ENCODE measurements around the gene PER1. TPM values are rescaled to one million over a fixed set of nuclear protein-coding genes. Genes with fewer than 3 reads are reported as not detected.

PER1 gene, protein sequence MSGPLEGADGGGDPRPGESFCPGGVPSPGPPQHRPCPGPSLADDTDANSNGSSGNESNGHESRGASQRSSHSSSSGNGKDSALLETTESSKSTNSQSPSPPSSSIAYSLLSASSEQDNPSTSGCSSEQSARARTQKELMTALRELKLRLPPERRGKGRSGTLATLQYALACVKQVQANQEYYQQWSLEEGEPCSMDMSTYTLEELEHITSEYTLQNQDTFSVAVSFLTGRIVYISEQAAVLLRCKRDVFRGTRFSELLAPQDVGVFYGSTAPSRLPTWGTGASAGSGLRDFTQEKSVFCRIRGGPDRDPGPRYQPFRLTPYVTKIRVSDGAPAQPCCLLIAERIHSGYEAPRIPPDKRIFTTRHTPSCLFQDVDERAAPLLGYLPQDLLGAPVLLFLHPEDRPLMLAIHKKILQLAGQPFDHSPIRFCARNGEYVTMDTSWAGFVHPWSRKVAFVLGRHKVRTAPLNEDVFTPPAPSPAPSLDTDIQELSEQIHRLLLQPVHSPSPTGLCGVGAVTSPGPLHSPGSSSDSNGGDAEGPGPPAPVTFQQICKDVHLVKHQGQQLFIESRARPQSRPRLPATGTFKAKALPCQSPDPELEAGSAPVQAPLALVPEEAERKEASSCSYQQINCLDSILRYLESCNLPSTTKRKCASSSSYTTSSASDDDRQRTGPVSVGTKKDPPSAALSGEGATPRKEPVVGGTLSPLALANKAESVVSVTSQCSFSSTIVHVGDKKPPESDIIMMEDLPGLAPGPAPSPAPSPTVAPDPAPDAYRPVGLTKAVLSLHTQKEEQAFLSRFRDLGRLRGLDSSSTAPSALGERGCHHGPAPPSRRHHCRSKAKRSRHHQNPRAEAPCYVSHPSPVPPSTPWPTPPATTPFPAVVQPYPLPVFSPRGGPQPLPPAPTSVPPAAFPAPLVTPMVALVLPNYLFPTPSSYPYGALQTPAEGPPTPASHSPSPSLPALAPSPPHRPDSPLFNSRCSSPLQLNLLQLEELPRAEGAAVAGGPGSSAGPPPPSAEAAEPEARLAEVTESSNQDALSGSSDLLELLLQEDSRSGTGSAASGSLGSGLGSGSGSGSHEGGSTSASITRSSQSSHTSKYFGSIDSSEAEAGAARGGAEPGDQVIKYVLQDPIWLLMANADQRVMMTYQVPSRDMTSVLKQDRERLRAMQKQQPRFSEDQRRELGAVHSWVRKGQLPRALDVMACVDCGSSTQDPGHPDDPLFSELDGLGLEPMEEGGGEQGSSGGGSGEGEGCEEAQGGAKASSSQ (N-terminal part only)
- 350 TPM for total RNA-seq
- long read RNA-seq, full-length matches to known transcripts = 9 of 170 reads
- long read RNA-seq, partial matches to known transcripts = 129 of 170 reads
- long read RNA-seq, other reads (novel, unspliced or antisense) = 32 of 170 reads

DNA sequence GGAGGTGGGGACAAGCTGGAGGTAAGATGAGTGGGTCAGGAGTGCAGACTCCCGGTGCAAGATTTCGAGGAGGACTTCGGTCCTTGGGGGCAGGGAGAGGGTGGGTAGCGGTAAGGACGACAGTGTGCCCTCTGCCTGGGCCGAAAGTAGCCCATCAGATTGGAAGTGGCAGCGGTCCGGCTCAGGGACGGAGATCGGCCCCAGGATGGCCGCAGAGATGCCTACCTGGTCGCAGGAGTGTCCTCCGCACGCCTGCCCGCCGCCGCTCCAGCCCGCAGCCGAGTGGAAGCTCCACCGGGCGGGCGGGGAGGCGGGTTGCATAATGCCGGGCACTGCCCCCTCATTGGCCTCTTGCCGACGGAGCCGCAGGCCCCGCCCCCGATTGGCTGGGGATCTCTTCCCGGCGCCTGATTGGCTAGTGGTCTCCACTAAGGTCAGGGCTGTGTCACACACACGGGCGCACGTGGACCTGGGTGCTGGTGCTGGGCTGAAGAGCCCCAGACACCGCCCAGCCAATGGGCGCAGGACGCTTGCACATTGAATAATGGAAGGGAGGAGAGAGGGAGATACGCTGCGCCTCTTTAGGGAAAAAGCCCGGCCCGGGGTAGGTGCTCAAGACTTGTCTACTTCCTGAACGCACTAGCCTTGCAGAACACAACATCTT is at the start of gene PER1:
PER1 (minus strand) TSS at position 293 of the 664 bp plus-strand sequence. CDS start 1,698 bp downstream, outside the sequence.
- peaks cover 39% of the 10 kb centered on the region for H3K4me1 ChIP-seq
- H3K36me3 ChIP-seq = peaks cover 46% of the 10 kb centered on the region
- intact Hi-C loops (cut with DNase I) = no loop called here
- H3K9me3 ChIP-seq = no peaks in the 10 kb centered on the region
- peak within 1 kb of the TSS; percentile 85 for H3K4me3 ChIP-seq
- DNase-seq = peak; percentile 99
- ATAC-seq = peak; percentile 65
- H3K27ac ChIP-seq = peak within 1 kb of the TSS; percentile 100
- no peaks in the 10 kb centered on the region for H3K27me3 ChIP-seq
- TF ChIP-seq, protein P1, sequence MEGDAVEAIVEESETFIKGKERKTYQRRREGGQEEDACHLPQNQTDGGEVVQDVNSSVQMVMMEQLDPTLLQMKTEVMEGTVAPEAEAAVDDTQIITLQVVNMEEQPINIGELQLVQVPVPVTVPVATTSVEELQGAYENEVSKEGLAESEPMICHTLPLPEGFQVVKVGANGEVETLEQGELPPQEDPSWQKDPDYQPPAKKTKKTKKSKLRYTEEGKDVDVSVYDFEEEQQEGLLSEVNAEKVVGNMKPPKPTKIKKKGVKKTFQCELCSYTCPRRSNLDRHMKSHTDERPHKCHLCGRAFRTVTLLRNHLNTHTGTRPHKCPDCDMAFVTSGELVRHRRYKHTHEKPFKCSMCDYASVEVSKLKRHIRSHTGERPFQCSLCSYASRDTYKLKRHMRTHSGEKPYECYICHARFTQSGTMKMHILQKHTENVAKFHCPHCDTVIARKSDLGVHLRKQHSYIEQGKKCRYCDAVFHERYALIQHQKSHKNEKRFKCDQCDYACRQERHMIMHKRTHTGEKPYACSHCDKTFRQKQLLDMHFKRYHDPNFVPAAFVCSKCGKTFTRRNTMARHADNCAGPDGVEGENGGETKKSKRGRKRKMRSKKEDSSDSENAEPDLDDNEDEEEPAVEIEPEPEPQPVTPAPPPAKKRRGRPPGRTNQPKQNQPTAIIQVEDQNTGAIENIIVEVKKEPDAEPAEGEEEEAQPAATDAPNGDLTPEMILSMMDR (IDR thresholded peaks at IDR 0.05) = no peak

DNA sequence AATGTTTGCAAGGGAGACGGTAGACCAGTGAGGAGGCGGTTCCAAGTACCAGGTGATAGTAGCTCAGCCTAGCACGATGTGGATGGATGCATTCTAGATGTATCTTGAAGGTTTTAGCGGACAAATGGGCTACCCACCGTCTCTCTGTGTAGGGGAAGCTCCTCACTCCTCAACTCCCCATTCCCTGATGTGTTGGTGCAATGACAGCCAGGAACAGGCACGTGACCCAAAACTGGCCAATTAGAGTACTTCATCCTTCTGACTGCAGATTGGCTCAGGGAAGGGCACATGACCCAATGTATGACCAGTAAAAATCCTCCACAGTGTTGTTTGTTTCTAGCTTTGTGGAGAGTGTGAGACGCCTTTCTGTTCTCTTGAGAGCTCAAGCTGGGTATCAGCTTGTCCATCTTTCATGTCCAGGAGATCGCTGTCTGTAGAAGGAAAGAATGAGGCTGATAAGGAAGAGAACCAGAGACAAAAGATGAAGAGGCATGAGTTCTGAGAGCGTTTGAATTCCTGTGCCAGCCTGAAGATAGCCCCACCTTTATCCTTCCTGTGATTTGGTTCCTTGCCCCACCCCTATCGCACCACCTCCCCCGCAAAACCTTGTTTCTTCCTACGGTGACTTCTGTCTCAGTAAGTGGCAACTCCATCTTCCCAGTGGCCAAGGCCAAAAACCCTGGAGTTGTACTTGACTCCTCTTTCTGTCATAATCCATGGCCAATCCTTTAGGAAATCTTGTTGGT is 40.0 kb upstream of the PER1 start:
- TF ChIP-seq, protein P1 (IDR thresholded peaks at IDR 0.05) = no peak
- H3K27me3 ChIP-seq = no peaks in the 10 kb centered on the region
- peaks cover 39% of the 10 kb centered on the region for H3K4me1 ChIP-seq
- no peaks in the 10 kb centered on the region for H3K36me3 ChIP-seq
- DNase-seq (peak; percentile 69), ATAC-seq (peak; percentile 55)
- H3K4me3 ChIP-seq = peak overlapping the region; percentile 40
- intact Hi-C loops (cut with DNase I) = no loop called here
- peak overlapping the region; percentile 85 for H3K27ac ChIP-seq
- no peaks in the 10 kb centered on the region for H3K9me3 ChIP-seq

DNA sequence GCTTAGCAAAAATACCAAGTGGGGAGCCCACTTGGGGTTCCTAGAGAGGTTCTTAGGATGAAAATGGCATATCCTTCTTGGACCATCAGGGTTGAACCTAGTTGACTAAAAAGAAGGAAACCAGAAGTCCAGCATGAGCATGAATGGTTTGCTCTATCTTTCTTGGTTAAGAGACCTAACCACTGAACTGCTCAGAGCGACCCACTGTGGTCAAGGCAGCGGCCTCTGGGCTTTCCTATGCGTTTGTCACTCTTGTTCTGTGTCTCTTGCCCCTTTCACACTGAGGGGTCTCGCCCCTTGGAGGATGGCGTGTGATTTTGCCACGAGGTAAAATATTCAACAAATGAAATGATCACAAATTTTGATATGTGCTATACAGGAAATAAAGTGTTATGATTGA is 38.3 kb upstream of the PER1 start:
- Histone ChIP-seq H3K27ac (peak overlapping the region; percentile 94), H3K9me3 (no peaks in the 10 kb centered on the region), H3K36me3 (no peaks in the 10 kb centered on the region), H3K27me3 (no peaks in the 10 kb centered on the region), H3K4me3 (peak overlapping the region; percentile 75), H3K4me1 (peaks cover 39% of the 10 kb centered on the region)
- ATAC-seq (no peak), DNase-seq (no peak)
- intact Hi-C loops (cut with DNase I) = no loop called here
- TF ChIP-seq, protein P1 (IDR thresholded peaks at IDR 0.05) = no peak

DNA sequence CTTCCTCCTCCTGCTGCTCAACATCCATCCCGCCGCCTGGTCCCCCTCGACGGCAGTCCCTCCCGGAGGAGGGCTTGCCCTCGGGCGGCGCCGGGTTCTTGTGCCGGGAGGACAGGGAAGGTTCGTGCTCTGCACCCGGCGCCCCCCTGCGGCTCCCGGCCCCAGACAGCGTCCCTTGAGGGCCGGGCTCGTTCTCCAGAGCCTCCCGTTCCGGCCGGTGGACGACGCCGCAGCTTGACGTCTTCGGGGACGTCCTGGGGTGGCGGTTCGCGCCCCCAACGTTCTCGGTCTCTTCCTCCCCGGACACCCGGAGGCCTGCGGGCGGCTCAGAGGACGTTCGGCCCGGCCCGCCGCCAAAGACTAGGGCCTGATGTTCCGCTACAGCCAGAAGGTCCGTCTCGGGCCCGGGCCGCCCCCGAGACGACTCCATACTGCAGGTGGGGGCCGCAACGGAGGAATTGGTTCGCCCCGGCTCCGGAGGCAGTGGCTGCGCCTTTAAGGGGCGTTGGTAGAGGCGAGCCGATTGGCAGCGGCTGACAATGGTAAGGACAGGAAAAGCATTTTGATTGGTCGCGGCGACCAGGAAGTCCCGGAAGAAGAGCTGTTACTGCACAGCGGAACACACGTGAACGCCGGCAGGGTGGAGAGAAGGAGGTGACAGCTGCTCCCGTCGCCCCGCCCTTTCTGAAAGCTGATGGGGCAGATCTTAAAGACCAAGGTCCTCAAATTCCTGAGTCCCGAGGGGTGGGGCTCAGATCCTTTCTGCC is 37.7 kb upstream of the PER1 start, which contains the start of gene BORCS6:
BORCS6 (minus strand) TSS at position 470 of the 767 bp plus-strand sequence; CDS start at position 430, 40 bp downstream.
- no peaks in the 10 kb centered on the region for H3K36me3 ChIP-seq
- ATAC-seq = peak; percentile 84
- peak within 1 kb of the TSS; percentile 94 for H3K27ac ChIP-seq
- peaks cover 39% of the 10 kb centered on the region for H3K4me1 ChIP-seq
- intact Hi-C loops (cut with DNase I) = loop anchor here (5.0 kb wide), 1 partner anchor 68 kb away; the partner anchor contains the start of gene HES7
- TF ChIP-seq, protein P1 (IDR thresholded peaks at IDR 0.05) = peak; percentile 19
- no peaks in the 10 kb centered on the region for H3K9me3 ChIP-seq
- H3K27me3 ChIP-seq = no peaks in the 10 kb centered on the region
- peak; percentile 97 for DNase-seq
- peak within 1 kb of the TSS; percentile 75 for H3K4me3 ChIP-seq
